ENCODE data around the gene SUSD6.

The SUSD6 gene

DNA sequence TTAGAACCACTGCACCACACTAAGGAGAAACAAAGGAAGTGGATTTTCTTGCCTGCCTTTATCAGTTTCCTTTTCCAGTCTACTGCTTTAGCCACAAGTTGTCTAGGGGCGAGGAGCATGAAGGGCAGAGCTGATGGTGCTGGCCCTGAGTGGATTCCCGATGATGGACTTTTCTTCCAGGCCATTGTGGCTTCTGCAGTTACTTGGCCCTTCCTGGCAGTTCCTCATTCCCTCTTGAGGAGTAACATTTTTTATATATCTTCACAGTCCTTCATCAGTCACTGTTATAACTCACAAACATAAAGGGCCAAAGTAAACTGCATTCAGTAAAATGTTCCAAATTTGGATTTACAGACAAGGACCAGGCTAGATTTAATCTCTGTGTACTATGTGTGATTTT lies 94.3 kb downstream of the SUSD6 start:
- Histone ChIP-seq H3K9ac (ENCODE audit: insufficient read length) (no peak overlapping the region), H3K9me3 (ENCODE audit: low read depth, low read length) (no peaks in the 10 kb centered on the region), H3K27ac (no peak overlapping the region), H3K36me3 (ENCODE audit: insufficient read depth, low read length) (peaks cover 5% of the 10 kb centered on the region; the same call in 1 of the 2 replicates), H3K4me3 (no peak overlapping the region)
- TF ChIP-seq FOXP2 (optimal IDR thresholded peaks at IDR 0.05; ENCODE audit: control extremely low read depth, extremely low read length, insufficient read depth) (no peak), POLR2AphosphoS5 (IDR thresholded peaks at IDR 0.05; ENCODE audit: borderline replicate concordance, low read depth, low read length) (no peak), EZH2 (IDR thresholded peaks at IDR 0.05) (no peak)
- DNase-seq (ENCODE audit: low read depth, low spot score), result no peak

DNA sequence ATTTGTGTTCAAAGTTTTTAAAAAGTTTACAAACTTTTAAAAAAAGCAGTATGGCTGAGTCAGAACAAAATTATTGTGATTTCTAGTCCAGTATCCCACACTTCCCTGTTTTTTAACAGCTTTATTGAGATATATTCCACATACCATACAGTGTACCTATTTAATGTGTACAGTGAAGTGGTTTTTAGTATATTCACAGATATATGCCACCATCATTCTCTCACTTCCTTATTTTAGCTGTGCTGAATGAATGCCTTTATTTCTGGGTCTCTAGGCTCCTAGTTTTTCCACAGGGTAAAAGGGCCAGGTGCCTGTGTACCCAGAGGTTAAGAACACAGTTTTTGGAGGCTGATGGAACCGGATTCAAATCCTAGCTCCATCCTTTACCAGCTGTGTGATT lies 96.7 kb downstream of the SUSD6 start:
- H3K36me3 ChIP-seq (ENCODE audit: insufficient read depth, low read length), result peaks cover 5% of the 10 kb centered on the region; the same call in 1 of the 2 replicates
- no peak for DNase-seq (ENCODE audit: low read depth, low spot score)
- TF ChIP-seq EZH2 (IDR thresholded peaks at IDR 0.05) (no peak), FOXP2 (optimal IDR thresholded peaks at IDR 0.05; ENCODE audit: control extremely low read depth, extremely low read length, insufficient read depth) (no peak), POLR2AphosphoS5 (IDR thresholded peaks at IDR 0.05; ENCODE audit: borderline replicate concordance, low read depth, low read length) (no peak)
- H3K9me3 ChIP-seq (ENCODE audit: low read depth, low read length), result no peaks in the 10 kb centered on the region
- H3K9ac ChIP-seq (ENCODE audit: insufficient read length), result no peak overlapping the region
- H3K4me3 ChIP-seq, result no peak overlapping the region
- H3K27ac ChIP-seq, result no peak overlapping the region

DNA sequence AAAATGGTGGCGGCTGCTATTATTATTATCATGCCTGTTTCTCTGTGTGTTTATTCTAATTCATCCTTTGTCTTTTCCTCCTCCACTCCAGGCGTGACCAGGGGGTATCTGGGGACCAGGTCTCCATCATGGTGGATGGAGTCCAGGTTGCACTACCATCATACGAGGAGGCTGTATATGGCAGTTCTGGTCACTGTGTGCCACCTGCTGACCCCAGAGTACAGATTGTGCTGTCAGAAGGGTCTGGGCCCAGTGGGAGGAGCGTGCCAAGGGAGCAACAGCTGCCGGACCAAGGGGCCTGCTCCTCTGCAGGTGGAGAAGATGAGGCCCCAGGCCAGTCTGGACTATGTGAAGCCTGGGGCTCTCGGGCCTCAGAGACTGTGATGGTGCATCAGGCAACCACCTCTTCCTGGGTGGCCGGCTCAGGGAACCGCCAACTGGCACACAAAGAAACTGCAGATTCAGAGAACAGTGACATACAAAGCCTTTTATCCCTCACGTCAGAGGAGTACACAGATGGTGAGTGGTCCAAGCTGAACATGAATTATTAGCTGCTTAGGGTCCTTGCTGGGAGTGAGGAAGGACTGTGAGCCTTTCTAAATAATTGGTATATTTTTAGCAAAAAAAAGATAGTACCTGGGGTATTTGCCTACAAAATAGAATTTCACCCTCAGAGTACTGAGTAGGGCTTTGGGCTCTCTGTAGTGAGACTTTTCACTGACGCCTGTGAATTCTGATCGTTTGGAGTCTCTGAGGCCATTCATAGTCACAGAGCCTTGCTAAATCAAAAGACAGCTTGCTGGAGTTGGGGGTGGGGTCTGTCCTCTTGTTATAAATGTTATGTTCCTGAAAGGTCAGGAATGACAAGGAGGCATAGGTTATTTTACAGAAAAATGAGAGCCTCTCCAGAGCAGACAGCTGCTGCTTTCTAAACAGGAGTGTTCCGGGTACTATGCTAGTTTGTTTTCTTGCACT lies 97.5 kb downstream of the SUSD6 start:
- no peak for TF ChIP-seq FOXP2 (optimal IDR thresholded peaks at IDR 0.05; ENCODE audit: control extremely low read depth, extremely low read length, insufficient read depth)
- TF ChIP-seq EZH2 (IDR thresholded peaks at IDR 0.05), result no peak
- TF ChIP-seq POLR2AphosphoS5 (IDR thresholded peaks at IDR 0.05; ENCODE audit: borderline replicate concordance, low read depth, low read length), result no peak
- DNase-seq (ENCODE audit: low read depth, low spot score), result no peak
- H3K36me3 ChIP-seq (ENCODE audit: insufficient read depth, low read length), result peaks cover 5% of the 10 kb centered on the region; the same call in 1 of the 2 replicates

DNA sequence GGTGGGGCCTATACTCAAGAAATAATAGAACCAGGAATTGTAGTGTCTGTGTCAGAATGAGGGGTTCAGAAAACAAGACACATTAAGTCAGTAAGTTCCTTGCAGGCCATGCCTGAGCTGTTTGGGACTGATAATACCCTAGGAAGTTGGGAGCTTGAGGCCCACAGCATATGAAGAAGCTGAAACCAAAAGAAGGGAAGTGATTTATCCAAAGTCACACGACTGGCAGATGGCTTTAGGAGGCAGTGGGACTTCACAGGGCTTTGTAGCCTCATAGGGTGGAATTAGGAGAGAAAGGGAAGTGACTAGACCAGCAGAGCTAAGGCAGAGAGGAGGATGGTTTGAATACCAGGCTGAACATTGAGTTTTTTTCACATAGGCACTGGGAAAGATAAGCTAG lies 99.0 kb downstream of the SUSD6 start:
- H3K36me3 ChIP-seq (ENCODE audit: insufficient read depth, low read length), result peaks cover 5% of the 10 kb centered on the region; the same call in 1 of the 2 replicates
- TF ChIP-seq FOXP2 (optimal IDR thresholded peaks at IDR 0.05; ENCODE audit: control extremely low read depth, extremely low read length, insufficient read depth) (no peak), EZH2 (IDR thresholded peaks at IDR 0.05) (no peak), POLR2AphosphoS5 (IDR thresholded peaks at IDR 0.05; ENCODE audit: borderline replicate concordance, low read depth, low read length) (no peak)
- H3K9ac ChIP-seq (ENCODE audit: insufficient read length), result no peak overlapping the region
- H3K9me3 ChIP-seq (ENCODE audit: low read depth, low read length), result no peaks in the 10 kb centered on the region
- no peak overlapping the region for H3K27ac ChIP-seq
- DNase-seq (ENCODE audit: low read depth, low spot score), result no peak
- no peak overlapping the region for H3K4me3 ChIP-seq

More for the DNA sequence above, 97.5 kb downstream of the SUSD6 start:
- Histone ChIP-seq H3K9ac (ENCODE audit: insufficient read length) (no peak overlapping the region), H3K27ac (no peak overlapping the region), H3K4me3 (no peak overlapping the region), H3K9me3 (ENCODE audit: low read depth, low read length) (no peaks in the 10 kb centered on the region)

DNA sequence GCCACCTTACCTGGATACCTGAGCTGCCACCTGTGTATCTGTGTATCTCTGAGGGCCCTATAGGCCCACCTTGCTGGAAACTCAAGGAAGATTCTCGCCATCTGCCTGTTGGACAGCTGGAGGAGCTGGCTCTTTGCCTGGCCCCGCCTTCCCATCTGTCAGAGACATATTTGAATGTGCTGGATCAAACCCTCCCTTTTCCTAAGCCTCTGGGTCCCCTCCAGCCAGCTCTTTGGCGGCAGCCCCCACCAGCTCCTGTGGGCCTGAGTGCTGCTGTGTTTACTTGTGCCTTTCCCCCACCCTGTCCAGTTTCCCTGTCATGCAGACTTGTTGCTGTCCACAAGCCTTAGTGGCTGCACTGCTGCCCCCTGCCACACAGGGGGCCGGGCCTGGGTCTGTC lies 99.7 kb downstream of the SUSD6 start:
- TF ChIP-seq POLR2AphosphoS5 (IDR thresholded peaks at IDR 0.05; ENCODE audit: borderline replicate concordance, low read depth, low read length), result no peak
- no peak for TF ChIP-seq EZH2 (IDR thresholded peaks at IDR 0.05)
- no peak for TF ChIP-seq FOXP2 (optimal IDR thresholded peaks at IDR 0.05; ENCODE audit: control extremely low read depth, extremely low read length, insufficient read depth)
- H3K9ac ChIP-seq (ENCODE audit: insufficient read length), result no peak overlapping the region
- no peaks in the 10 kb centered on the region for H3K9me3 ChIP-seq (ENCODE audit: low read depth, low read length)
- H3K27ac ChIP-seq, result no peak overlapping the region
- DNase-seq (ENCODE audit: low read depth, low spot score), result no peak
- no peak overlapping the region for H3K4me3 ChIP-seq
- peaks cover 5% of the 10 kb centered on the region; the same call in 1 of the 2 replicates for H3K36me3 ChIP-seq (ENCODE audit: insufficient read depth, low read length)

DNA sequence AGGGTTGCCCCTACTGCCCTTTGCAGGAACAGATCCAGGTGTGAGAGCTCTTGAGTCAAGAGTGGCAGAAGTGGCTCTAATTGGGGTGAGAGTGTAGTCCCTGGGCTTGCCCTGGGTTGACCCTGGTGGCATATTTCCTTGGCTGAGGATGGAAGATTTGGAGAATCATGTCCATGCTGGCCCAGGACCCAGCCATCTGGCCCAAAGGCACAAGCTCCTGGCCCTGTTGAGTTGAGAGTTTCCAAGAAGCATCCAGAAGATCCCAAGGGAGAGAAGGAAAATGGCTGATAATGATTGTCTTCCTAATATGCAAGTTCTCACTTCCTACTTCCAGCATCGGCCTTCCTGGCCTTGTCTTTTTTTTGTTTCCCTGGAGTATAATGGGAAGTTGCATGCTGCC lies 100.1 kb downstream of the SUSD6 start:
- Histone ChIP-seq H3K36me3 (ENCODE audit: insufficient read depth, low read length) (peaks cover 5% of the 10 kb centered on the region; the same call in 1 of the 2 replicates), H3K9me3 (ENCODE audit: low read depth, low read length) (no peaks in the 10 kb centered on the region), H3K9ac (ENCODE audit: insufficient read length) (no peak overlapping the region), H3K4me3 (no peak overlapping the region), H3K27ac (no peak overlapping the region)
- no peak for DNase-seq (ENCODE audit: low read depth, low spot score)
- no peak for TF ChIP-seq POLR2AphosphoS5 (IDR thresholded peaks at IDR 0.05; ENCODE audit: borderline replicate concordance, low read depth, low read length)
- TF ChIP-seq EZH2 (IDR thresholded peaks at IDR 0.05), result no peak
- TF ChIP-seq FOXP2 (optimal IDR thresholded peaks at IDR 0.05; ENCODE audit: control extremely low read depth, extremely low read length, insufficient read depth), result no peak

DNA sequence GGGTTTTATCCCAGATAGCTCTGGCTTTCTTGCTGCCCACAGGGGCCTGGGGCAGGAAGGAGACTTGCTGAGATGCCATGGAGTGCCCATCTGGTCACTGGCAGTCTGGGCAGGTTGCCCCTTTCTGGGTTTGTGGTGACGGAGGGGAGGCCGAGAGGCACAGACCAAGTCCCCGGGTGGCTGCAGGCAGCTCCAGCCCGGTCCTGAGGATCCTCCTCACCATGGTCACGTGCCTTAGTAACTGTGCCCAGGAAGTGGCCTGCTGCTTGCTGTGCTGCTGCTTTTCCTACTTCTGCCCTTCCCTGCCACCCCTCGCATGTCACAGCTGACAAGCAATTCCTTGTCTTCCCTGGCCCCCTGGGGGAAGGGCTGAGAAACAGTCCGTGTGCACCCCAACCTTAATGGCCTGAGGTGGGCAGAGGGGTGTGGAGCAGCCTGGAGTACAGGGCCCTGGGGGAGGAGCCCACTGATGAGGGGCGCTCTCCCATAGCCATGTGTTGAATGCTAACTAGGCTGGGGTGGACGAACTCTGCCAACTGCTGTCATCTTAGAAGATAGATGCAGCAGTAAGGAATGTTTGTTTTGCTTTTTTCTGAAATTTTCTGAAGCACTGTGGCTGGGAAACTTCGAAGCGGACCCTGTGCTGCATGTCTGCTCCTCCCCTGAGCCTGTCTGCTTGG lies 100.6 kb downstream of the SUSD6 start:
- no peak overlapping the region for H3K4me3 ChIP-seq
- peaks cover 5% of the 10 kb centered on the region; the same call in 1 of the 2 replicates for H3K36me3 ChIP-seq (ENCODE audit: insufficient read depth, low read length)
- DNase-seq (ENCODE audit: low read depth, low spot score), result no peak
- no peak overlapping the region for H3K9ac ChIP-seq (ENCODE audit: insufficient read length)
- no peak overlapping the region for H3K27ac ChIP-seq
- no peaks in the 10 kb centered on the region for H3K9me3 ChIP-seq (ENCODE audit: low read depth, low read length)
- no peak for TF ChIP-seq FOXP2 (optimal IDR thresholded peaks at IDR 0.05; ENCODE audit: control extremely low read depth, extremely low read length, insufficient read depth)
- TF ChIP-seq EZH2 (IDR thresholded peaks at IDR 0.05), result no peak
- TF ChIP-seq POLR2AphosphoS5 (IDR thresholded peaks at IDR 0.05; ENCODE audit: borderline replicate concordance, low read depth, low read length), result no peak

DNA sequence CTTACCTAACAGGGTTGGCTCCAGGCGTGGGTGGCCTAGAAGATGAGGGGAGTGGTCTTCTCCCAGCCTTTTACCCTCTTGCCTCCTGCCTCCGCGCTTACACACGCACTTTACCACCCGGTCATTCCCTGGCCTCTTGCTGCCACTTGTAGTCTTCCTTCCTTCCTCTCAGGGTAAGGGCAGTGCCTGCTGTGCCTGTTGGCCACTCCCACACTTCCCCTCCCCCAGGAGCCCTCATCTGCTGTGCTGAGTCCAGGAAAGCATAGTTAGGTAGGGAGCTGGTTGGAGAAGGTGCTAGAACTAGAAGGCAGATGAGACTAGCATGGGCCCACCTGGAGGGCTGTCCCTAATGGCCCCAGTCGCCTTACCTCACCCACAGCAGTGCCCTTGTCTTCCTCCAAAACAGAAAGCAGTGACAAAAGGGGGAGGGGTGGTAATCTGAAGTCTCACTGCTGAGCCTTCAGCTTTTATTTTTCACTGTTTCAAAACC lies 101.2 kb downstream of the SUSD6 start:
- H3K9ac ChIP-seq (ENCODE audit: insufficient read length), result no peak overlapping the region
- H3K4me3 ChIP-seq, result no peak overlapping the region
- no peaks in the 10 kb centered on the region for H3K9me3 ChIP-seq (ENCODE audit: low read depth, low read length)
- no peak for DNase-seq (ENCODE audit: low read depth, low spot score)
- H3K27ac ChIP-seq, result no peak overlapping the region
- H3K36me3 ChIP-seq (ENCODE audit: insufficient read depth, low read length), result peaks cover 5% of the 10 kb centered on the region; the same call in 1 of the 2 replicates
- TF ChIP-seq FOXP2 (optimal IDR thresholded peaks at IDR 0.05; ENCODE audit: control extremely low read depth, extremely low read length, insufficient read depth) (no peak), EZH2 (IDR thresholded peaks at IDR 0.05) (no peak), POLR2AphosphoS5 (IDR thresholded peaks at IDR 0.05; ENCODE audit: borderline replicate concordance, low read depth, low read length) (no peak)
